Neural crest cell (in vitro differentiated cells): ENCODE results near the gene KIDINS220. TPM values are rescaled to one million over a fixed set of nuclear protein-coding genes. Genes with fewer than 3 reads are reported as not detected.

ENCODE experiments used
- DNase-seq: peaks from one replicate; pipeline ENCODE4 v3.0.0; 2021; ENCODE audit warnings: low read depth, mixed read lengths, low spot score
- H3K27ac Mint-ChIP-seq: one replicate; pipeline ENCODE4 v1.8.0; 2021; ENCODE audit warnings: mild to moderate bottlenecking, mixed read lengths; ENCODE audit not compliant: unreplicated experiment
- H3K27me3 Mint-ChIP-seq: 2 replicates; pipeline ENCODE4 v1.8.0; 2021; ENCODE audit warnings: low read depth, mild to moderate bottlenecking, mixed read lengths
- H3K36me3 Mint-ChIP-seq: 2 replicates; pipeline ENCODE4 v1.8.0; 2021; ENCODE audit warnings: low read depth, mild to moderate bottlenecking, mixed read lengths
- H3K4me1 Mint-ChIP-seq: 2 replicates; pipeline ENCODE4 v1.8.0; 2021; ENCODE audit warnings: mixed read lengths
- H3K4me3 Mint-ChIP-seq: one replicate; pipeline ENCODE4 v1.8.0; 2021; ENCODE audit warnings: mild to moderate bottlenecking, mixed read lengths
- H3K9me3 Mint-ChIP-seq: 2 replicates; pipeline ENCODE4 v1.8.0; 2021; ENCODE audit warnings: mixed read lengths
- CTCF ChIP-seq: fragments of 200-600 bp; sonication (generic); conservative IDR thresholded peaks from 2 replicates; pipeline ENCODE4 v1.5.0; 2021; ENCODE audit warnings: antibody characterized with exemption, mild to moderate bottlenecking
- total RNA-seq: library from RNA; stranded (reverse); gene quantifications from 2 replicates; pipeline ENCODE4 v1.2.1, GENCODE V29; 2021

KIDINS220 gene
- total RNA-seq, 1 donor from 2014 or later: 61.1 TPM

DNA sequence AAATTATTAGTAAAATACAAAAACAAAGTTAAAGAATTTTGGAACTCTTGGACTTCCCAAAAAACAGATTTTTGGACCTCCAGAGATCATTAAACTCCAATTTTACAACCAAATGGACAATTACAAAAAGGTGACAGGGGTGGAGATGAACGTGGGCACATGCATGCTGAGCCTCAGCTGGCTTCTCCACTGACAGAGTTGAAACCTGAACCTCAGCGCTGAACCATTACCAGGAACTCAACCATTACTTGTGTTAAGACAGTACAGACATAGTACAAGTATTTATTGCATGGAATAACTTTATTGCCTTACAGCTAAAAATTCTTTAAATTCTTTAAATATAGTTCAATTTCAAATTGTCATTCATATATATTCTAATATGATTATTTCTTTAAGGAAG, 33.0 kb upstream of the KIDINS220 start:
- Mint-ChIP-seq H3K27me3 (no peaks in the 10 kb centered on the region), H3K9me3 (no peaks in the 10 kb centered on the region), H3K4me1 (peaks cover 3% of the 10 kb centered on the region), H3K36me3 (no peaks in the 10 kb centered on the region), H3K27ac (no peak overlapping the region), H3K4me3 (no peak overlapping the region)
- no peak for DNase-seq
- TF ChIP-seq CTCF: no peak

DNA sequence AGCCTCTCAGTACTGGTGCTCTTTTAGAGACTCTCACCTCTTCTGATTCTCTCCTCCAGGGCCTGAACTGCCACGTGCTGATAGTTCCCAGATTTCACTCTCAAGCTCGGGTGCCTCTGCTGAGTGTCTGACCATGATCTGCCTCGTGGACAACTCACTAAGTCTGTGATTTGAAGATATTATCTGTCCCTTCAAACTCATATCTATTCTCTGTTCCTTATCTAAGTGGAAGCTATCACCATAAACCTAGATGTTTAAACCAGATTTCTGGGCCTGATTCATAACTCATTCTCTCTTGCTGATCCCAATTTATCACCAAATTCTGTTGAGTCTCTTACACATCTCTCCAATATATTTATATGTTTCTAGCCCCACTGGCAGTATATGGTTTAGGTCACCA, 29.9 kb upstream of the KIDINS220 start:
- TF ChIP-seq CTCF: no peak

DNA sequence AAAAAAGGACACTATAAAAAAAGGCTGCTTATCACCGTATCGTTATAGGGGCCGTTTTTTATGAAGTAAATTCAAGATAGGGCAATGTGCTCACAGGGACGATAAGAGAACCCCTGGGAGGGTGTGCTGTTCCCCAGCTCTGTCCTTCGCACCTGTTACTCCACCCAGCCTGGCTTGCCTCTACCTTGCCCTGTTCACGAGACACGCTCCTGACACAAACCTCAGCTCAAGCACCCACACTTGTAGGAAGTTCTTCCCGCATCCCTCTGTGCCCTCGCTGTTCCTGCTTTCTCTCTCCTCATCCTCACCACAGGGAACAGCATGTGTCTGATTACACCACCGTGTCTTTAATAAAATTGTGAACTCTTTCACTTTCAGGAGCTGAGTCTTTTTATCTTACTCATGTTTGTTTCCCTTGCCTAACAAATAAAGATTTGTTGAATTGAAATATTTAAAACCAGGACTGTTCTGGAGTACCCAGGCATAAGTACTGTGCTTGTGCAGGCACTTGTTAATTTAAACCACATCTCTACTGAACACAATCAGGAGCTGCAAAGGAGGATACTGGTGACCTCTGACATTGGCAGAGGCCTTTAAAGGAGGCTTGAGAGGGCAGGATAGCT, 26.0 kb upstream of the KIDINS220 start:
- TF ChIP-seq CTCF: no peak
- Mint-ChIP-seq H3K9me3 (no peaks in the 10 kb centered on the region), H3K27ac (peak overlapping the region; percentile 40), H3K4me3 (no peak overlapping the region), H3K4me1 (no peaks in the 10 kb centered on the region), H3K36me3 (peaks cover 15% of the 10 kb centered on the region), H3K27me3 (no peaks in the 10 kb centered on the region)
- no peak for DNase-seq

More for the DNA sequence above, 29.9 kb upstream of the KIDINS220 start:
- Mint-ChIP-seq H3K4me1 (no peaks in the 10 kb centered on the region), H3K9me3 (no peaks in the 10 kb centered on the region), H3K36me3 (peaks cover 10% of the 10 kb centered on the region), H3K27me3 (no peaks in the 10 kb centered on the region), H3K27ac (no peak overlapping the region), H3K4me3 (no peak overlapping the region)
- DNase-seq: no peak

GRCh38 chr2:8862230-8862629, 24.8 kb upstream of the KIDINS220 start:
- DNase-seq: no peak
- TF ChIP-seq CTCF: no peak
- no peak overlapping the region for H3K4me3 Mint-ChIP-seq
- H3K27ac Mint-ChIP-seq: no peak overlapping the region
- peaks cover 18% of the 10 kb centered on the region for H3K36me3 Mint-ChIP-seq
- H3K4me1 Mint-ChIP-seq: no peaks in the 10 kb centered on the region
- H3K9me3 Mint-ChIP-seq: no peaks in the 10 kb centered on the region
- H3K27me3 Mint-ChIP-seq: no peaks in the 10 kb centered on the region

- TF ChIP-seq CTCF: no peak
- peaks cover 18% of the 10 kb centered on the region for H3K36me3 Mint-ChIP-seq
- no peak overlapping the region for H3K4me3 Mint-ChIP-seq
- no peak for DNase-seq
- H3K27ac Mint-ChIP-seq: no peak overlapping the region
- no peaks in the 10 kb centered on the region for H3K9me3 Mint-ChIP-seq
- H3K27me3 Mint-ChIP-seq: no peaks in the 10 kb centered on the region
- no peaks in the 10 kb centered on the region for H3K4me1 Mint-ChIP-seq
These were observed 24.4 kb upstream of the KIDINS220 start for GRCh38 chr2:8861797-8862196.

- Mint-ChIP-seq H3K9me3 (no peaks in the 10 kb centered on the region), H3K27me3 (no peaks in the 10 kb centered on the region), H3K4me3 (no peak overlapping the region), H3K27ac (no peak overlapping the region), H3K4me1 (no peaks in the 10 kb centered on the region), H3K36me3 (peaks cover 19% of the 10 kb centered on the region)
- no peak for DNase-seq
- TF ChIP-seq CTCF: no peak
These were observed 22.8 kb upstream of the KIDINS220 start for GRCh38 chr2:8860239-8860638.
